Smooth muscle cell (in vitro differentiated cells): ENCODE results near the gene GTF2IRD1. TPM values are rescaled to one million over a fixed set of nuclear protein-coding genes. Genes with fewer than 3 reads are reported as not detected.
"Not testable (repeated sequence)": the region's sequence is repeated elsewhere in the genome, so short reads cannot be mapped to it uniquely, and the experiment has no call there.

Source experiments
- DNase-seq: peaks from one replicate; lab custom pipeline; 2025; ENCODE audit not compliant: unreplicated experiment; lab: John Stamatoyannopoulos, UW
- H2AFZ ChIP-seq: fragments of 200-600 bp; sonication (generic); 2 replicates; pipeline ENCODE4 v1.6.0; 2016; ENCODE audit warnings: antibody characterized with exemption, low read depth, mild to moderate bottlenecking
- H3F3A ChIP-seq: fragments of 200-600 bp; sonication (generic); 2 replicates; pipeline ENCODE4 v1.6.0; 2017; ENCODE audit warnings: antibody characterized with exemption, low read depth
- H3K27ac ChIP-seq: fragments of 200-600 bp; sonication (generic); 2 replicates; pipeline ENCODE4 v1.5.1; 2016; ENCODE audit warnings: low read depth, mild to moderate bottlenecking
- H3K27me3 ChIP-seq: fragments of 200-600 bp; sonication (generic); 2 replicates; pipeline ENCODE4 v1.6.1; 2016; ENCODE audit warnings: low read depth, mild to moderate bottlenecking
- H3K36me3 ChIP-seq: fragments of 200-600 bp; sonication (generic); 2 replicates; pipeline ENCODE4 v1.5.1; 2016; ENCODE audit warnings: low read depth
- H3K4me1 ChIP-seq: fragments of 200-600 bp; sonication (generic); 2 replicates; pipeline ENCODE4 v1.5.1; 2016; ENCODE audit warnings: low read depth
- H3K4me2 ChIP-seq: fragments of 200-600 bp; sonication (generic); 2 replicates; pipeline ENCODE4 v1.6.0; 2016; ENCODE audit warnings: mild to moderate bottlenecking
- H3K4me3 ChIP-seq: fragments of 200-600 bp; sonication (generic); 2 replicates; pipeline ENCODE4 v1.5.1; 2016; ENCODE audit warnings: mild to moderate bottlenecking
- H3K79me2 ChIP-seq: fragments of 200-600 bp; sonication (generic); 2 replicates; pipeline ENCODE4 v1.6.0; 2016; ENCODE audit warnings: low read depth, mild to moderate bottlenecking
- H3K9ac ChIP-seq: fragments of 200-600 bp; sonication (generic); 2 replicates; pipeline ENCODE4 v1.6.0; 2016; ENCODE audit warnings: low read depth
- H3K9me3 ChIP-seq: fragments of 200-600 bp; sonication (generic); replicated peaks from 2 replicates; pipeline ENCODE4 v1.5.1; 2016; ENCODE audit warnings: low read depth
- H4K20me1 ChIP-seq: fragments of 200-600 bp; sonication (generic); 2 replicates; pipeline ENCODE4 v1.6.0; 2016; ENCODE audit warnings: low read depth
- CTCF ChIP-seq: fragments of 200-600 bp; sonication (generic); IDR thresholded peaks from 2 replicates; pipeline ENCODE4 v1.5.1; 2017; ENCODE audit warnings: borderline replicate concordance, mild to moderate bottlenecking, antibody characterized with exemption; ENCODE audit not compliant: insufficient read depth, poor library complexity, severe bottlenecking
- WGBS: methylation state at CpG from one replicate; pipeline ENCODE4 v1.1.7; 2016; ENCODE audit warnings: low lambda C conversion rate; 5-methylcytosine and 5-hydroxymethylcytosine counted together
- polyA plus RNA-seq: library from polyadenylated mRNA; unstranded; fragments of >200 nt; fragmentation: Nextera tagmentation; extraction: Ambion mirVana; gene quantifications from 2 replicates; pipeline ENCODE4 v1.2.1, GENCODE V29; 2016
- total RNA-seq: library from RNA; depleted of rRNA; stranded (reverse); fragments of >200 nt; gene quantifications from 2 replicates; pipeline ENCODE4 v1.2.3, GENCODE V29; 2014

GTF2IRD1 gene
- total and polyA plus RNA-seq, 2 experiments from 2014 or later, result 20.0 to 41.5 TPM

- Histone ChIP-seq H3K27me3 (no peaks in the 10 kb centered on the region), H3K4me3 (no peak overlapping the region), H3K27ac (no peak overlapping the region), H3K79me2 (no peaks in the 10 kb centered on the region), H4K20me1 (no peaks in the 10 kb centered on the region), H3K4me2 (no peak overlapping the region), H3K9me3 (no peaks in the 10 kb centered on the region), H2AFZ (no peak overlapping the region), H3K4me1 (no peaks in the 10 kb centered on the region), H3K36me3 (no peaks in the 10 kb centered on the region), H3K9ac (no peak overlapping the region), H3F3A (no peaks in the 10 kb centered on the region)
- DNase-seq, result no peak
- no peak for TF ChIP-seq CTCF
- 96% methylated on average over 3 of the region's 3 CpGs for WGBS
Observed at GRCh38 chr7:74412603-74413002, 41.1 kb upstream of the GTF2IRD1 start.

- H2AFZ ChIP-seq, H3K4me3 ChIP-seq, H3K36me3 ChIP-seq, H3F3A ChIP-seq, H3K27ac ChIP-seq, H3K4me1 ChIP-seq, H3K79me2 ChIP-seq, H3K4me2 ChIP-seq, H3K9me3 ChIP-seq, H3K27me3 ChIP-seq, DNase-seq, H3K9ac ChIP-seq, H4K20me1 ChIP-seq: not testable (repeated sequence)
- no CpG with 5 or more reads among the region's 7 CpGs for WGBS
Observed at GRCh38 chr7:74414595-74415333, 38.9 kb upstream of the GTF2IRD1 start.

GRCh38 chr7:74417419-74417971 lies 36.2 kb upstream of the GTF2IRD1 start:
- no peak overlapping the region for H3K4me3 ChIP-seq
- 33% methylated on average over 16 of the region's 16 CpGs for WGBS
- H3F3A ChIP-seq, result no peaks in the 10 kb centered on the region
- no peak overlapping the region for H2AFZ ChIP-seq
- no peaks in the 10 kb centered on the region for H3K4me1 ChIP-seq
- H4K20me1 ChIP-seq, result no peaks in the 10 kb centered on the region
- H3K27me3 ChIP-seq, result no peaks in the 10 kb centered on the region
- H3K4me2 ChIP-seq, result no peak overlapping the region
- no peak overlapping the region for H3K27ac ChIP-seq
- H3K36me3 ChIP-seq, result no peaks in the 10 kb centered on the region
- no peaks in the 10 kb centered on the region for H3K9me3 ChIP-seq
- H3K9ac ChIP-seq, result no peak overlapping the region
- no peaks in the 10 kb centered on the region for H3K79me2 ChIP-seq
- peak; percentile 92 for TF ChIP-seq CTCF
- peak; percentile 18 for DNase-seq

GRCh38 chr7:74418076-74418475 lies 35.6 kb upstream of the GTF2IRD1 start:
- H3K79me2 ChIP-seq, result no peaks in the 10 kb centered on the region
- no peak overlapping the region for H3K27ac ChIP-seq
- no peaks in the 10 kb centered on the region for H3K27me3 ChIP-seq
- no peak for TF ChIP-seq CTCF
- H3K36me3 ChIP-seq, result no peaks in the 10 kb centered on the region
- H3F3A ChIP-seq, result no peaks in the 10 kb centered on the region
- 85% methylated on average over 5 of the region's 8 CpGs for WGBS
- no peak overlapping the region for H3K9ac ChIP-seq
- no peak overlapping the region for H2AFZ ChIP-seq
- no peaks in the 10 kb centered on the region for H3K9me3 ChIP-seq
- no peak overlapping the region for H3K4me3 ChIP-seq
- no peak for DNase-seq
- no peak overlapping the region for H3K4me2 ChIP-seq
- no peaks in the 10 kb centered on the region for H4K20me1 ChIP-seq
- H3K4me1 ChIP-seq, result no peaks in the 10 kb centered on the region
